Large intestine (tissue), 12 donors: ENCODE data around the gene GPR12. TPM values are rescaled to one million over a fixed set of nuclear protein-coding genes. Genes with fewer than 3 reads are reported as not detected.

Experiments
- DNase-seq, 2 donors: peaks; one replicate each; pipeline versions ENCODE4 v3.0.0 to v3.0.0-alpha.2; 2013
- H3K27ac ChIP-seq: one replicate; pipeline ENCODE4 v1.5.1; 2013; ENCODE audit warnings: low read length
- H3K27me3 ChIP-seq: 2 replicates; pipeline ENCODE4 v1.6.1; 2013; ENCODE audit warnings: low read length; ENCODE audit not compliant: control insufficient read depth, insufficient read depth
- H3K36me3 ChIP-seq: 2 replicates; pipeline ENCODE4 v1.6.1; 2013; ENCODE audit warnings: low read length; ENCODE audit not compliant: control insufficient read depth, insufficient read depth
- H3K4me1 ChIP-seq: one replicate; pipeline ENCODE4 v1.6.1; 2013; ENCODE audit warnings: low read length; ENCODE audit not compliant: control insufficient read depth, insufficient read depth
- H3K4me3 ChIP-seq: one replicate; pipeline ENCODE4 v1.5.1; 2013; ENCODE audit warnings: low read length
- H3K9me3 ChIP-seq: one replicate; pipeline ENCODE4 v1.6.1; 2013; ENCODE audit warnings: mild to moderate bottlenecking, low read depth, low read length, moderate library complexity; ENCODE audit not compliant: control insufficient read depth
- WGBS: methylation state at CpG from one replicate; pipeline ENCODE4 v1.1.5; 2013; ENCODE audit warnings: low lambda C conversion rate; ENCODE audit not compliant: insufficient coverage; 5-methylcytosine and 5-hydroxymethylcytosine counted together
- long read RNA-seq, 11 donors: transcript quantifications; one replicate each; lab custom pipeline, GENCODE V29; 2026
- polyA plus RNA-seq: library from polyadenylated mRNA; unstranded; fragments of 120-200 nt; gene quantifications from one replicate; pipeline ENCODE4 v1.2.1, GENCODE V29; 2013

GPR12 gene
- 0.97 TPM for polyA plus RNA-seq
- long read RNA-seq, donor 1, result 0 reads
- long read RNA-seq, donor 2, result 0 reads
- long read RNA-seq, donor 3, result 0 reads
- long read RNA-seq, donor 4, result 0 reads
- long read RNA-seq, donor 5, result 0 reads
- long read RNA-seq, donor 6, partial matches to known transcripts, result 0 of 1 reads
- long read RNA-seq, donor 6, other reads (novel, unspliced or antisense), result 0 of 1 reads
- long read RNA-seq, donor 7, partial matches to known transcripts, result 0 of 1 reads
- long read RNA-seq, donor 7, other reads (novel, unspliced or antisense), result 0 of 1 reads
- long read RNA-seq, donor 8, result 0 reads
- long read RNA-seq, donor 9, result 0 reads
- long read RNA-seq, donor 10, result 0 reads
- long read RNA-seq, donor 11, result 0 reads

GRCh38 chr13:26759907-26760831, at the start of gene GPR12:
Gene GPR12 (minus strand): TSS chr13:26760786. CDS start chr13:26759827, 959 bp downstream.
- Histone ChIP-seq H3K4me3 (no peak within 1 kb of the TSS), H3K4me1 (no peaks in the 10 kb centered on the region), H3K9me3 (no peaks in the 10 kb centered on the region), H3K27ac (no peak within 1 kb of the TSS), H3K36me3 (no peaks in the 10 kb centered on the region), H3K27me3 (peaks cover 62% of the 10 kb centered on the region)
- no CpG with 5 or more reads among the region's 87 CpGs for WGBS
- DNase-seq, result peak in 1 of 2 donors; percentile 11

GRCh38 chr13:26810095-26810494, 49.5 kb upstream of the GPR12 start:
- no peaks in the 10 kb centered on the region for H3K27me3 ChIP-seq
- no peak overlapping the region for H3K4me3 ChIP-seq
- no peaks in the 10 kb centered on the region for H3K9me3 ChIP-seq
- 0% methylated on average over 1 of the region's 2 CpGs for WGBS
- H3K36me3 ChIP-seq, result no peaks in the 10 kb centered on the region
- no peak overlapping the region for H3K27ac ChIP-seq
- peak in 1 of 2 donors; percentile 37 for DNase-seq
- peaks cover 6% of the 10 kb centered on the region for H3K4me1 ChIP-seq

GRCh38 chr13:26806891-26807290, 46.3 kb upstream of the GPR12 start:
- no peak for DNase-seq
- Histone ChIP-seq H3K36me3 (no peaks in the 10 kb centered on the region), H3K27ac (no peak overlapping the region), H3K9me3 (no peaks in the 10 kb centered on the region), H3K4me1 (peaks cover 6% of the 10 kb centered on the region), H3K4me3 (no peak overlapping the region), H3K27me3 (no peaks in the 10 kb centered on the region)

GRCh38 chr13:26787961-26788360, 27.4 kb upstream of the GPR12 start:
- DNase-seq, result no peak
- H3K9me3 ChIP-seq, result no peaks in the 10 kb centered on the region
- H3K4me3 ChIP-seq, result no peak overlapping the region
- H3K27me3 ChIP-seq, result peaks cover 35% of the 10 kb centered on the region
- no peak overlapping the region for H3K27ac ChIP-seq
- H3K36me3 ChIP-seq, result no peaks in the 10 kb centered on the region
- H3K4me1 ChIP-seq, result no peaks in the 10 kb centered on the region
- WGBS, result 100% methylated on average over 1 of the region's 3 CpGs

- Histone ChIP-seq H3K27ac (no peak overlapping the region), H3K4me3 (no peak overlapping the region), H3K4me1 (no peaks in the 10 kb centered on the region), H3K27me3 (peaks cover 39% of the 10 kb centered on the region), H3K9me3 (no peaks in the 10 kb centered on the region), H3K36me3 (no peaks in the 10 kb centered on the region)
- WGBS, result 100% methylated on average over 1 of the region's 2 CpGs
- DNase-seq, result no peak
Measured at GRCh38 chr13:26786651-26787295, 26.2 kb upstream of the GPR12 start.

- WGBS, result no CpG with 5 or more reads among the region's 17 CpGs
- DNase-seq, result no peak
- H3K4me3 ChIP-seq, result no peak overlapping the region
Measured at GRCh38 chr13:26785838-26786630, 25.4 kb upstream of the GPR12 start.

GRCh38 chr13:26784704-26785639, 24.4 kb upstream of the GPR12 start:
- no peak overlapping the region for H3K27ac ChIP-seq
- no peak for DNase-seq
- H3K4me1 ChIP-seq, result no peaks in the 10 kb centered on the region
- peaks cover 46% of the 10 kb centered on the region for H3K27me3 ChIP-seq
- no peak overlapping the region for H3K4me3 ChIP-seq
- no peaks in the 10 kb centered on the region for H3K36me3 ChIP-seq
- no peaks in the 10 kb centered on the region for H3K9me3 ChIP-seq
- no CpG with 5 or more reads among the region's 18 CpGs for WGBS

More at GRCh38 chr13:26785838-26786630, 25.4 kb upstream of the GPR12 start:
- Histone ChIP-seq H3K4me1 (no peaks in the 10 kb centered on the region), H3K36me3 (no peaks in the 10 kb centered on the region), H3K9me3 (no peaks in the 10 kb centered on the region), H3K27me3 (peaks cover 46% of the 10 kb centered on the region), H3K27ac (no peak overlapping the region)

GRCh38 chr13:26780411-26780810, 19.8 kb upstream of the GPR12 start:
- 100% methylated on average over 1 of the region's 4 CpGs for WGBS
- H3K9me3 ChIP-seq, result no peaks in the 10 kb centered on the region
- DNase-seq, result no peak
- no peaks in the 10 kb centered on the region for H3K4me1 ChIP-seq
- H3K27me3 ChIP-seq, result peaks cover 23% of the 10 kb centered on the region
- H3K27ac ChIP-seq, result no peak overlapping the region
- H3K4me3 ChIP-seq, result no peak overlapping the region
- H3K36me3 ChIP-seq, result no peaks in the 10 kb centered on the region

- no peaks in the 10 kb centered on the region for H3K9me3 ChIP-seq
- H3K27ac ChIP-seq, result no peak overlapping the region
- no peak for DNase-seq
- H3K4me1 ChIP-seq, result no peaks in the 10 kb centered on the region
- no peaks in the 10 kb centered on the region for H3K36me3 ChIP-seq
- no CpG with 5 or more reads among the region's 4 CpGs for WGBS
- no peak overlapping the region for H3K4me3 ChIP-seq
- H3K27me3 ChIP-seq, result peaks cover 14% of the 10 kb centered on the region
Measured at GRCh38 chr13:26779321-26779720, 18.7 kb upstream of the GPR12 start.
